Activated CD4-positive, CD25-positive, alpha-beta regulatory T cell treated with anti-CD3 and anti-CD28 coated beads, Interleukin-2, amount 50 U/mL, for 72 hours (primary cell): ENCODE data around the gene MNAT1.
"Not testable (repeated sequence)": the region's sequence is repeated elsewhere in the genome, so short reads cannot be mapped to it uniquely, and the experiment has no call there.

Experiments
- DNase-seq: peaks from one replicate; pipeline ENCODE4 v3.0.0; 2021

MNAT1 gene

GRCh38 chr14:60734465-60735242 lies at the start of gene MNAT1:
TSS of gene MNAT1 (plus strand) at chr14:60734761. CDS start at chr14:60734863, 102 bp downstream.
- peak; percentile 66 for DNase-seq

- no peak for DNase-seq
These were observed 47.7 kb upstream of the MNAT1 start for GRCh38 chr14:60686865-60687264.

- no peak for DNase-seq
These were observed 43.0 kb upstream of the MNAT1 start for GRCh38 chr14:60691383-60692113.

GRCh38 chr14:60695327-60695726 lies 39.2 kb upstream of the MNAT1 start:
- no peak for DNase-seq

GRCh38 chr14:60700598-60700997 lies 34.0 kb upstream of the MNAT1 start:
- no peak for DNase-seq

GRCh38 chr14:60705100-60705499 lies 29.5 kb upstream of the MNAT1 start:
- DNase-seq, result no peak

- DNase-seq, result no peak
These were observed 26.7 kb upstream of the MNAT1 start for GRCh38 chr14:60707858-60708257.

- DNase-seq, result no peak
These were observed 24.1 kb upstream of the MNAT1 start for GRCh38 chr14:60710494-60710893.

- DNase-seq, result no peak
These were observed 21.0 kb upstream of the MNAT1 start for GRCh38 chr14:60713513-60713912.

- DNase-seq, result no peak
These were observed 14.2 kb upstream of the MNAT1 start for GRCh38 chr14:60720391-60720790.

GRCh38 chr14:60720962-60721325 lies 13.6 kb upstream of the MNAT1 start:
- no peak for DNase-seq

GRCh38 chr14:60721326-60722106 lies 13.0 kb upstream of the MNAT1 start:
- peak; percentile 41 for DNase-seq

GRCh38 chr14:60722107-60722356 lies 12.5 kb upstream of the MNAT1 start:
- DNase-seq, result no peak

- DNase-seq, result no peak
These were observed 12.0 kb upstream of the MNAT1 start for GRCh38 chr14:60722357-60723115.

- DNase-seq, result peak; percentile 34
These were observed 11.2 kb upstream of the MNAT1 start for GRCh38 chr14:60723116-60723906.

GRCh38 chr14:60723907-60724618 lies 10.5 kb upstream of the MNAT1 start, which contains the start of gene SIX4:
TSS of gene SIX4 (minus strand) at chr14:60724351. CDS start at chr14:60724074, 277 bp downstream.
- DNase-seq, result no peak

- not testable (repeated sequence) for DNase-seq
These were observed 3.3 kb upstream of the MNAT1 start for GRCh38 chr14:60731291-60731690.

- no peak for DNase-seq
These were observed 1.6 kb upstream of the MNAT1 start for GRCh38 chr14:60732840-60733483.

- no peak for DNase-seq
These were observed 855 bp downstream of the MNAT1 start for GRCh38 chr14:60735416-60735815.

- no peak for DNase-seq
These were observed 1.9 kb downstream of the MNAT1 start for GRCh38 chr14:60736494-60736893.
